Fibroblast of pulmonary artery (primary cell): Measurements from ENCODE around the gene FAM184B.
"Not testable (repeated sequence)": the region's sequence is repeated elsewhere in the genome, so short reads cannot be mapped to it uniquely, and the experiment has no call there.

Source experiments
- DNase-seq: peaks from one replicate; pipeline ENCODE4 v3.0.0-alpha.2; 2010; ENCODE audit warnings: low read depth
- H3K4me3 ChIP-seq: replicated peaks from 2 replicates; pipeline ENCODE4 v1.5.1; 2011; ENCODE audit warnings: low read depth, mild to moderate bottlenecking, control low read depth, low read length, moderate library complexity
- CTCF ChIP-seq: IDR thresholded peaks from 2 replicates; pipeline ENCODE4 v1.5.1; 2011; ENCODE audit warnings: mild to moderate bottlenecking, control low read depth, low read length, inconsistent platforms; ENCODE audit errors: missing control alignments

The FAM184B gene

DNA sequence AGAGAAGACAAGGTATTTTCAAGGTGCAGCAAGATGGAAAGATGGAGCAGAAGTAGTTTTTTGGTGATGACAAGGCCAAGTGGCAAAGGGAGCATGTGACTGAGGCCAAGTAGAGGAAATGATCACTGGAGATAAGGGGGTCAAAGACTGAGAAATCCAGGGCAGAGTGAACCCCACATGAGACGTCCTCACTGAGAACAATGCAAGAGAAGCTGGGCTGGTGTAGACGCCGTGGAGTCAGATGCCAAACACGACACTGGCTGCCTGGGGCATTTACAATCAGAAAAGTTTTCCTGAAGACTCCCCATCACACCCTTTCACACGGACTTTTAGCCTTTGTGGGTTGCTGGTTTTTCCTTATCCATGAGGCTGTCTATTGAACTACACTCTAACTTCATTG, 69.3 kb downstream of the FAM184B start:
- TF ChIP-seq CTCF: no peak
- no peak overlapping the region for H3K4me3 ChIP-seq
- no peak for DNase-seq

DNA sequence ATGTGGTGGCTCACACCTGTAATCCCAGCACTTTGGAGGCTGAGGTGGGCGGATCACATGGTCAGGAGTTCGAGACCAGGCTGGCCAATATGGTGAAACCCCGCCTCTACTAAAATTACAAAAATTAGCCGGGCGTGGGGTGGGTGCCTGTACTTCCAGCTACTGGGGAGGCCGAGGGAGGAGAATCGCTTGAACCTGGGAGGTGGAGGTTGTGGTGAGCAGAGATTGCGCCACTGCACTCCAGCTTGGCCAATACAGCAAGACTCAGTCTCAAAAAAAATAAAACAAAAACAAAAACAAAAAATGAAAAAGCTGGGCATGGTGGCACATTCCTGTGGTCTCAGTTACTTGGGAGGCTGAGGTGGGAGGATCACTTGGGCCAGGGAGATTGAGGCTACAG, 70.2 kb downstream of the FAM184B start:
- DNase-seq, H3K4me3 ChIP-seq: not testable (repeated sequence)

- no peak for DNase-seq
- TF ChIP-seq CTCF: no peak
- no peak overlapping the region for H3K4me3 ChIP-seq
Measured at GRCh38 chr4:17709763-17710068, 71.7 kb downstream of the FAM184B start.

- TF ChIP-seq CTCF: no peak
- H3K4me3 ChIP-seq: no peak overlapping the region
- no peak for DNase-seq
Measured at GRCh38 chr4:17708992-17709762, 72.2 kb downstream of the FAM184B start.

DNA sequence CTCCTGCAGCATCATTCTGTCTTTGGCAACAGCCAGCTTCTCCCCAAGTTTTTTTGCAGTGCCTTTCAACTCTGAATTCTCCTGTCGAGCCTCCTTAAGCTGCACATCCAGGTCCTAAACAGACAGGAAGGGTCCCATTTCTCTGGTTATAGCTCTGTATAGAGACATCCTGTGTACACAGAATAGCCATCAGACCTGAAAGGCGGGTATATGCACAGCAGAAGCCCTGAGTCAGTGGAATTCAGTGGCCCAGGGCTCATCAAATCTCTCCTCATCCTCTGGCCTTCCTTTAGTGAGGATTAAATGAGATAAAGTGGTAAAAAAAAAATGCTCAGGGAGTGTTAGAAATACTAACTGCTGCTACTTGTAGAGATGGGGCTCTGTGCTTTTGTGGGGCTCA, 73.8 kb downstream of the FAM184B start:
- no peak for TF ChIP-seq CTCF
- no peak overlapping the region for H3K4me3 ChIP-seq
- no peak for DNase-seq

GRCh38 chr4:17705107-17705506, 76.3 kb downstream of the FAM184B start:
- no peak overlapping the region for H3K4me3 ChIP-seq
- no peak for DNase-seq
- TF ChIP-seq CTCF: no peak

GRCh38 chr4:17704020-17704650, 77.3 kb downstream of the FAM184B start:
- no peak for DNase-seq
- no peak for TF ChIP-seq CTCF
- no peak overlapping the region for H3K4me3 ChIP-seq
